Measurements from ENCODE around the gene TBC1D2B.

DNA sequence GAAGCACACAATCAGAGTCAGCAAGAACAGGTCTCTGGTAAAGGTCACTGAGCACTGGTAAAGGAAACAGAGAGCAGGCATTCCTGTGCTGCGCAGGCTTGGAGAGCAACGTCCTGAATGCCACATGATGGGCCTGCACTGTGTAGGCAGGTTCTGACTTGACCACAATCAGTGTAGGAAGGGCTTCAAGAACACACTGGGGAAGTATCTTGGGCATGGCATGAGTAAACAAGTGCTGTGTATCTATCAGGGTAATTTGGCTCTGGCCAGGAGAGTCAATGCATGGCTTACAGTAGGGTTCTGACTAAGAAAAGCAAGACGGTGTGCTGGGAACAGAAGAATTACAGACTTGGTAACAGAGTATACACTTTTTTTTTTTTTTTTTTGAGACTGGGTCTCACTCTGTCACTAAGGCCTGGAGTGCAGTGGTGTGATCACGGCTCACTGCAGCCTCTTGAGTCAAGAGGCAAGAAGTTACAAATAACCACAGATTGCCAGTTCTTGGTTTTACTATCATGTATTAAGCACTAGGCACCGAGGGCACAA, 30.6 kb downstream of the TBC1D2B start:
- TF ChIP-seq TAF1 (conservative IDR thresholded peaks at IDR 0.05), result no peak
- TF ChIP-seq GABPA (IDR thresholded peaks at IDR 0.05 in 1 of 2, conservative IDR thresholded peaks at IDR 0.05 in 1 of 2), result no peak
- TF ChIP-seq, protein P1, sequence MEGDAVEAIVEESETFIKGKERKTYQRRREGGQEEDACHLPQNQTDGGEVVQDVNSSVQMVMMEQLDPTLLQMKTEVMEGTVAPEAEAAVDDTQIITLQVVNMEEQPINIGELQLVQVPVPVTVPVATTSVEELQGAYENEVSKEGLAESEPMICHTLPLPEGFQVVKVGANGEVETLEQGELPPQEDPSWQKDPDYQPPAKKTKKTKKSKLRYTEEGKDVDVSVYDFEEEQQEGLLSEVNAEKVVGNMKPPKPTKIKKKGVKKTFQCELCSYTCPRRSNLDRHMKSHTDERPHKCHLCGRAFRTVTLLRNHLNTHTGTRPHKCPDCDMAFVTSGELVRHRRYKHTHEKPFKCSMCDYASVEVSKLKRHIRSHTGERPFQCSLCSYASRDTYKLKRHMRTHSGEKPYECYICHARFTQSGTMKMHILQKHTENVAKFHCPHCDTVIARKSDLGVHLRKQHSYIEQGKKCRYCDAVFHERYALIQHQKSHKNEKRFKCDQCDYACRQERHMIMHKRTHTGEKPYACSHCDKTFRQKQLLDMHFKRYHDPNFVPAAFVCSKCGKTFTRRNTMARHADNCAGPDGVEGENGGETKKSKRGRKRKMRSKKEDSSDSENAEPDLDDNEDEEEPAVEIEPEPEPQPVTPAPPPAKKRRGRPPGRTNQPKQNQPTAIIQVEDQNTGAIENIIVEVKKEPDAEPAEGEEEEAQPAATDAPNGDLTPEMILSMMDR (IDR thresholded peaks at IDR 0.05; ENCODE audit: low read depth, low read length, missing input control), result no peak
- TF ChIP-seq, protein P2, sequence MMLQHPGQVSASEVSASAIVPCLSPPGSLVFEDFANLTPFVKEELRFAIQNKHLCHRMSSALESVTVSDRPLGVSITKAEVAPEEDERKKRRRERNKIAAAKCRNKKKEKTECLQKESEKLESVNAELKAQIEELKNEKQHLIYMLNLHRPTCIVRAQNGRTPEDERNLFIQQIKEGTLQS (IDR thresholded peaks at IDR 0.05), result no peak
- TF ChIP-seq, protein P3, sequence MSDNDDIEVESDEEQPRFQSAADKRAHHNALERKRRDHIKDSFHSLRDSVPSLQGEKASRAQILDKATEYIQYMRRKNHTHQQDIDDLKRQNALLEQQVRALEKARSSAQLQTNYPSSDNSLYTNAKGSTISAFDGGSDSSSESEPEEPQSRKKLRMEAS (IDR thresholded peaks at IDR 0.05), result no peak
- TF ChIP-seq HNF4G (IDR thresholded peaks at IDR 0.05), result no peak
- no peak for TF ChIP-seq SP1 (IDR thresholded peaks at IDR 0.05)
- TF ChIP-seq RAD21 (IDR thresholded peaks at IDR 0.05), result no peak
- no peak for TF ChIP-seq JUND (IDR thresholded peaks at IDR 0.05)
- TF ChIP-seq YY1 (IDR thresholded peaks at IDR 0.05), result no peak
- TF ChIP-seq, protein P4, sequence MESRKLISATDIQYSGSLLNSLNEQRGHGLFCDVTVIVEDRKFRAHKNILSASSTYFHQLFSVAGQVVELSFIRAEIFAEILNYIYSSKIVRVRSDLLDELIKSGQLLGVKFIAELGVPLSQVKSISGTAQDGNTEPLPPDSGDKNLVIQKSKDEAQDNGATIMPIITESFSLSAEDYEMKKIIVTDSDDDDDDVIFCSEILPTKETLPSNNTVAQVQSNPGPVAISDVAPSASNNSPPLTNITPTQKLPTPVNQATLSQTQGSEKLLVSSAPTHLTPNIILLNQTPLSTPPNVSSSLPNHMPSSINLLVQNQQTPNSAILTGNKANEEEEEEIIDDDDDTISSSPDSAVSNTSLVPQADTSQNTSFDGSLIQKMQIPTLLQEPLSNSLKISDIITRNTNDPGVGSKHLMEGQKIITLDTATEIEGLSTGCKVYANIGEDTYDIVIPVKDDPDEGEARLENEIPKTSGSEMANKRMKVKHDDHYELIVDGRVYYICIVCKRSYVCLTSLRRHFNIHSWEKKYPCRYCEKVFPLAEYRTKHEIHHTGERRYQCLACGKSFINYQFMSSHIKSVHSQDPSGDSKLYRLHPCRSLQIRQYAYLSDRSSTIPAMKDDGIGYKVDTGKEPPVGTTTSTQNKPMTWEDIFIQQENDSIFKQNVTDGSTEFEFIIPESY (IDR thresholded peaks at IDR 0.05), result no peak
- TF ChIP-seq RXRA (IDR thresholded peaks at IDR 0.05), result no peak
- no peak for TF ChIP-seq FOXA1 (IDR thresholded peaks at IDR 0.05)
- TF ChIP-seq, protein P5, sequence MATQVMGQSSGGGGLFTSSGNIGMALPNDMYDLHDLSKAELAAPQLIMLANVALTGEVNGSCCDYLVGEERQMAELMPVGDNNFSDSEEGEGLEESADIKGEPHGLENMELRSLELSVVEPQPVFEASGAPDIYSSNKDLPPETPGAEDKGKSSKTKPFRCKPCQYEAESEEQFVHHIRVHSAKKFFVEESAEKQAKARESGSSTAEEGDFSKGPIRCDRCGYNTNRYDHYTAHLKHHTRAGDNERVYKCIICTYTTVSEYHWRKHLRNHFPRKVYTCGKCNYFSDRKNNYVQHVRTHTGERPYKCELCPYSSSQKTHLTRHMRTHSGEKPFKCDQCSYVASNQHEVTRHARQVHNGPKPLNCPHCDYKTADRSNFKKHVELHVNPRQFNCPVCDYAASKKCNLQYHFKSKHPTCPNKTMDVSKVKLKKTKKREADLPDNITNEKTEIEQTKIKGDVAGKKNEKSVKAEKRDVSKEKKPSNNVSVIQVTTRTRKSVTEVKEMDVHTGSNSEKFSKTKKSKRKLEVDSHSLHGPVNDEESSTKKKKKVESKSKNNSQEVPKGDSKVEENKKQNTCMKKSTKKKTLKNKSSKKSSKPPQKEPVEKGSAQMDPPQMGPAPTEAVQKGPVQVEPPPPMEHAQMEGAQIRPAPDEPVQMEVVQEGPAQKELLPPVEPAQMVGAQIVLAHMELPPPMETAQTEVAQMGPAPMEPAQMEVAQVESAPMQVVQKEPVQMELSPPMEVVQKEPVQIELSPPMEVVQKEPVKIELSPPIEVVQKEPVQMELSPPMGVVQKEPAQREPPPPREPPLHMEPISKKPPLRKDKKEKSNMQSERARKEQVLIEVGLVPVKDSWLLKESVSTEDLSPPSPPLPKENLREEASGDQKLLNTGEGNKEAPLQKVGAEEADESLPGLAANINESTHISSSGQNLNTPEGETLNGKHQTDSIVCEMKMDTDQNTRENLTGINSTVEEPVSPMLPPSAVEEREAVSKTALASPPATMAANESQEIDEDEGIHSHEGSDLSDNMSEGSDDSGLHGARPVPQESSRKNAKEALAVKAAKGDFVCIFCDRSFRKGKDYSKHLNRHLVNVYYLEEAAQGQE (IDR thresholded peaks at IDR 0.05), result no peak

Data from liver (tissue), 3 donors.